Measurements from ENCODE around the gene MRPL36.
"Not testable (repeated sequence)": the region's sequence is repeated elsewhere in the genome, so short reads cannot be mapped to it uniquely, and the experiment has no call there.

Gene MRPL36

DNA sequence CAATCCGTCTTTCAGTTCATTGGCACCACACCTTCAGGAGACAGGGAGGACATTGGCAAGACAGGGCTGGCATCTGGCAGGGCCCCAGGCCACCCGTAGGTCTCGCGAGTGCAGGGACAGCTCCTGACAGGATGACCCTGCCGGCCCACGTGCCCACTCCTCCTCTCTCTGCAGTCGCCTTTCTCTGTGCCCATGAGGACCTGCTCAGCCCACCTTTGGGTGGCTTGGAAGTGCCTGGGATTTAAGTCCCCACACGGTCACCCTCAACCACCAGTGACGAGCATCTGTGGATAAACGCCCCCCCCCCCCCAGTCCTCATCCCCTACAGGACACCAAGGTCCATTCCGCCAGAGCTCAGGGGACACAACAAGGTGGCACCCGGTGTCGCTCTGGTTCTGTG, 4.1 kb downstream of the MRPL36 start:
- no peak for DNase-seq

DNA sequence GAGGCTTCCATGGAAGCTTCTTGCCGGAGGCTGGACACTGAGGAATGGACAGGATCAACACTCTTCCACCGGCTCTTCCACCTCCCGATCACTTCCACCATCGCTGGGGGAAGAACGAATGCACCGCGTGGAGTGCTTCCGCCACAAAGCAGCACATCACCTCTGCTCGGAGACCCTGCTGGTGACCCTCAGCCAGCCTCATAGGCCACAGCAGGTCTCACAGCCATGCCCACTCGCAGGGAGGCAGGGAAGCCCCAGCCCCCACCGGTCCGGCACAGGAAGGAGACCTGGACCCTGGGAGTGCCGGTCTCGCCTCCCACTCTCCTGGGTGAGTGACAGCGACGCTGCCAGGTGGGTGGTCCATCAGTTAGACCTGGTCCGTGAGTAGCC, 4.7 kb downstream of the MRPL36 start:
- no peak for DNase-seq

DNA sequence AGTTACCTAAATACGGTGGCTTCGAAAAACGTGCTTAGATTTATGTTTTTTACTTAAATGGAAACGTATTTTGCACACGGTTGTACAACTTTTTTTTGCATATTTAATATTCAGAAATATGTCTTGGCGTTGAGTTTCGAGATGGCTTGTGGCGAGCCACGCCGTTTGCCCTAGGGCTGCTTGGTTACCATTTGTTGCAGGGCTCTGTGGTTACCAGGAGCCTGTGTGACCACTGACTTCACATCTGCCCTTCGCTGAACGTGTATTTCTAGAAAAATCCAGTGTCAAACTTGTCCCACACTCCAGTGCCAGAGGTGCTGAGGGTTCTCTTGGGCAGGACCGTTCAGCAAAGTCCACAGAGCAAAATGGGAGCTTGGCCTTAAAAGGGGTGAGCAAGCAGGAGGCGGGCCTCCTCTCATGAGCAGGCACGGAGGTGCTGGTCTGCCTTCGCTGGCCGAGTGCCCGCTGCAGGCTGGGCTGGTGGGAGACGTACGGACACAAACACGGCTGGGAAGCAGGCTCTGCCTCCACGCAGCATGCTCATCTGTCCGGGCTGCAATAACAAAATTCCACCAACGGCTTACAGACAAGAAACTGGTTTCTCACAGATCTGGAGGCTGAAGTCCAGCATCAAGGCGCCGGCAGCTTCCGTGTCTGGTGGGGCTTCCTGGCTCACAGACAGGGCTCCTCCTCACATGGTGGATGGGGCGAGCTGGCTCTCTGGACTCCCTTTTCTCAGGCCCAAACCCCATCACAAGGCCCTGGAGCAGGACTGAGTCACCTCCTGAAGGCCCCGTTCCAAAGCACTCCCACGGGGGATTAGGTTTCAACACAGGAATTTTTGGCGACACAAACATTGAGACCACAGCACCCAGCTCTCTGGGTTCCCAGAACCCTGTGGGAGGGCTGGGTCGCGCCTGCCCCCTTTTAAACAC, 5.4 kb downstream of the MRPL36 start:
- no peak for DNase-seq

DNA sequence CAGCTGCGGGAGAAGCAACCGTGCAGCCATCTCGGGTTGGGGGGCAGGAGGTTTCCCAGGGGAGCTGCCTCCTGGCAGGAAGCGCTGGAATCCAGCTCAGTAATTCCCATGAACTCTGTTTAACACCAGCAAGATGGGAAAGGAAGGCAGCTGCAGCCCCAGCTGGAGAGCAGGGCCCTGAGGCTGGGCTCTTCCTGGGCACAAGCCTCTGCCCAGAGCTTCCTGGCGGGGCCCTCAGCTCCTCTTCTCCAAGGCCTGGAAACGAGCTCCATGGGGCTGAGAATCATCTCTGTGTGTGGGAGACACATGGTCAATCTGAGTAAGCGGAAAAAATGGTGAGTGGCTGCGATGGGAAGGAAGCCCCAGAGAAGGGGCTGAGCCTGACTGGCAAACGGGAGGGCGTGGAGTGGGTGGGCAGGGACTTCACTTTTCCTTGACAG, 6.3 kb downstream of the MRPL36 start:
- DNase-seq, result no peak

DNA sequence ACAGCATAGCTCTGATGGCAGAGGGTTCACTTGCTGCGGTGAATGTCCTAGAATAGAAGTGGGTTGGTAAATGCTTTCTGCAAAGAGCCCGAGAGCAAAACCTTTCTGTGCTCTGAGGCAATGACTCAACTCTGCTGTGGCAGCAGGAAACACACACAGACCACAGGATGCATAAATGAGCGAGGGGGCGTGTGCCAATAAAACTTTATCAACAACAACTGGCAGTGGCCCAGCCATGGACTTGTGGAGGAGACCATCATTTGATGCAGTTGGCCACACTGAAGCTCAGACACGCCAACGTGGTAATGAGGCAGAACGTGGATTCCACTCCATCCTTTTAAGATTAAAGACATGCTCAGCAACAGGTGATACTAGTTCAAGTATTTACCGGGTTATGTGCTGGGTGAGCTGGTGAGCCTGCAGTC, 6.8 kb downstream of the MRPL36 start:
- no peak for DNase-seq

DNA sequence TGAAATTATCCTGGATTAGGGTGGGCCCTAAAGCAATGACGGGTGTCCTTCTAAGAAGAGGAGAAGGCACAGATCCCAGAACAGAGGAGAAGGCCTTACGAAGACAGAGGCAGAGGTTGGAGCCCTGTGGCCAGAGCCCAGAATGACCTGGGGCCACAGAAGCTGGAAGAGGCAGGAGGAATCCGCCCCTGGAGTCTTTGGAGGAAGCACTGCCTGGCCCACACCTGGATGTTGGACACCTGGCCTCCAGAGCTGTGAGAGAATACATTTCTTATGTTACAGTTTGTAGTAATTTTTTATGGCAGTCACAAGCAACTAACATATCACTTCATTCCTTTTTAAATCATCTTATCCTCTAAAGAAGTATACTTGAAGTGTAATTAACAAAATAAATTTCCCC, 8.5 kb downstream of the MRPL36 start:
- DNase-seq, result no peak

DNA sequence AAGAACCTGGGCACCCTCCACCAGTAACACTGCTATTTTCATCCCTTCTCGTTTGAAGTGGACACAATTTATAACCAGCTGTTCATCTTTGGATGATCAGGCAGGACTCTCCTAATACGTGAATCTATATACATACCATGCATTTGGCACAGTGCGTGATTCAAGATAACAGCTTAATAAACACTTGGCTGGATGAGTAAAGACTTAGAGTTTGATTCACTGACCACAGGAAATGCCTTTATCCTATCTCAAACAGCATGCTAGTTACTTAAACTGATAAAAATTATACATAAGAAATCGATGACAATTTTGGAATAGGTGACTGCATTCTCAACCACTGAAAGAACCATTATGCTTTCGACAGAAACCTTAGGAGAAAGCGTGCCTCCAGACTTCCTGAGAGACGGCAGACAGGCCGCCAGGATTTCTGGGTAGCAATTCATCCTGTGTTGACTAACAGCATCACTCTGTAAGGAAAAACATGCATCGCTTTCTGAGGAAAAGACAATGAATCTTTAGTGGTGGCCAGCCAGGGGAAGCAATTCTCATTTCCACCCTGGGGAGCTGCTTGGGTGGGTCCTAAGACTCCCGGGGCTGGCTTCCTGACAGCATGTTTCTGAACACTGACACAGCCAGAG, 9.7 kb downstream of the MRPL36 start:
- DNase-seq, result no peak

DNA sequence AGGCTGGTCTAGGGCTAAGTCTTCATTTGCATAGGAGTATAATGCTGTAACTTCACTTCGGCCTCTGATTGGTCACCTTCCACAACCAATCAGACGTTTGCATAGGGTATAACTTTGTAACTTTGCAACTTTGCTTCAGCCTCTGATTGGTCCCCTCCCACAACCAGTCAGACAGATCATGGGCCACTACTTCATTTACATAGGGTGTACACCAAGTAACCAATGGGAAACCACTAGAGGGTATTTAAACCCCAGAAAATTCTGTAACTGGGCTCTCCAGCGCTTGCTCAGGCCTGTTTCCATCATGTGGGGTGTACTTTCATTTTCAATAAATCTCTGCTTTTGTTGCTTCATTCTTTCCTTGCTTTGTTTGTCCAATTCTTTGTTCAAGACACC, 10.2 kb downstream of the MRPL36 start:
- not testable (repeated sequence) for DNase-seq

DNA sequence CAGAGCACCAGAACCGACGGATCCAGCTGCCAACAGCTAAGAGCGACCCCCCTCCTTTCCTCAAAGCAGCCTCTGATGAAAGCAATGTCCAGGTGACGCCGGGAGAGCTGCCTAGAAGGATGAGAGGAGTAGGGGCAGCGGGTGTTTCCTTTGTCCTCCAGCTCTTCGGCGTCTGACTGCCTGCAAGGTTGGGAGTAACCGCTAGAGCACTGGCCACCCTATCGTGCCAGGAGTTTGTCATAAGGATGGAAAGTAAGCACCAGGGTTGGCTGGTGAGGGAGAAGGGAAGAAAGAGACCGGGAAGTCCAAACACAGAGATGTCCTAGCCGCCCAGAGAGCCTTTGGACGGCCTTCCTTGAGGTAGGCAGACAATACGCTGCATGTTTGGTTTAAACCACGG, 10.8 kb downstream of the MRPL36 start:
- DNase-seq, result peak; percentile 15

DNA sequence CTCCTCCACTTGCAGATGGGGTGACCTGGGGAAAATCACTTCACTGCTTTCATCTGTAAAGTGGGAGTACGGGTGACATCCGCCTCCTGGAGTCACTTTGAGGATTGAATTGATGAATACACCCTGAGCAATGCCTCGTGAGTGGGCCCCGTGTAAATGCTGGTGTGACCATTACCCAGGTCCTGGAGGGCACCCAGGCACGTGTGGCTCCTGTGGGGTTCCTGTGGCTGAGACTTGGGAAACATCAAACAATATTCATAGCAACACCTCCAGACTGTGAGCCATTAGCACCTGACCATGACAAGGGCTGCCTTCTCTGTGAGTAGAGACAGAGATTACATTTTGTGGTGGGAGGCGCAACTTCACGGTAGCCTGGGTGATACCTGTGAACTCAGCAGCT, 11.4 kb downstream of the MRPL36 start:
- no peak for DNase-seq

DNA sequence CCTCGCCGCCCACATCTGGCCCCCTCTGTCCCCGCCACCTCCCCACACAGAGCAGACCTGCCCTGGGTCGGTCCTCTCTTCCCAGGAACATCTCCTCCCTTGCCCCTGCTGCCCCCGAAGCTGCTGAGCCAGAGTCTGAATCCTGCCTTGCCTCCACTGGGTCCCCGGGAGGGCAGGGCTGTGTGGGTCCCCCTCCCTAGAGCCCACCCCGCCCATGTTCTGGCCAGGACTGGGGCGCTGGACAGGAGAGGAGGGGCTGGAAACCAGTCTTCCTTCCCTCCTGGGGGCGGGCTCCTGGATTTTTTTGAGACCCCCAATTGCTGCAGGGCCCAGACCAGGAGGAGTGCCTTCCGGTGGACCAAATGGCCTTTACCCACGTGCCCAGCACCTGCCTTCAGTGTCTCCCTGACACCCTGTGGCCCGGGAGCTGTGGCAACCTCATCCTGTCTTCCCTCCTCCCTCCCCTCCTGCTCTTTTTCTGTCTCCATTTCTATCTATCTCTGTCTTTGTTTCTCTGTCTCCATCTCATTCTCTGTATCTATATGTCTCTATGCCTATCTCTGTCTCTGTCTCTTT, 12.1 kb downstream of the MRPL36 start:
- DNase-seq, result no peak

DNA sequence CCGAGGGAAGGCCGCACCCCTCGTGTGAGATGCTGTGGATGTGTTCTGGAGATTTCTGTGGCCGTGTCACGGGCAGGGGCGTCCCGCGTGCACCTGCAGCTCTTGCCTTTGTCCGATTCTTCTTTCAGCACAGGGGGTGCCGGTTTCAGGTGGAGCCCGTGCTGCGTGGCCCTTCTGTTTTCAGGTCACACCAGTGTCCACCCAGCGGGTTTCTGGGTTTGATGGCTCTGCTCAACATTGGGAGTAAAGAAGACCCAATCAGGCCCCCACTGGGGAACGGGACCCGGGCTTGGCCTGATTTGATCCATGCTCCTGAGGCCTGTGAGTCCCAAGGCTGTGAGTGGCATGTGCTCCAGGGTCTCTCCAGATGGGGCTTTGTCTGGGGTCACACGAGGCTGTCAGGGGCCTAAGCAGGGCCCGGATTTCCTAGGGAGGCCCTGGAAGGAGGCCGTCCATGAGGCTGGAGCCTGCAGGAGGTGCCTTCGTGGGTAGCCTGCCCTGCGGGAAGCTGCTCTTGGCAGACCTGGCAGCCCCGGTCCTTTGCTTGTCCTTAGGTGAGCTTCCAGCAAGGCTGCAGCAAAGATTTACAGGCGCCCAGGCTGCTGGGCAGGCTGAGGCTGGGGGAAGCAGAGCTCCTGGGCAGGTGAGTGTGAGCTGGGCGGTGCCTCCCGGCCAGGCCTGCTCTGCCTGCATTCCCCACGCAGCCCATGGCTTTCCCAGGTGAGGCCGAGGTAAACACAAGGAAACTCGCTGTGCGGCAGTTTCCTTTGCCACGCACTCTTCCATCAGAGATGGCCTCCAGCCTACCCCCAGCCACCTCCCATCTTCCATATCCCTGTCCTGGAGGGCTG, 12.8 kb downstream of the MRPL36 start:
- no peak for DNase-seq

DNA sequence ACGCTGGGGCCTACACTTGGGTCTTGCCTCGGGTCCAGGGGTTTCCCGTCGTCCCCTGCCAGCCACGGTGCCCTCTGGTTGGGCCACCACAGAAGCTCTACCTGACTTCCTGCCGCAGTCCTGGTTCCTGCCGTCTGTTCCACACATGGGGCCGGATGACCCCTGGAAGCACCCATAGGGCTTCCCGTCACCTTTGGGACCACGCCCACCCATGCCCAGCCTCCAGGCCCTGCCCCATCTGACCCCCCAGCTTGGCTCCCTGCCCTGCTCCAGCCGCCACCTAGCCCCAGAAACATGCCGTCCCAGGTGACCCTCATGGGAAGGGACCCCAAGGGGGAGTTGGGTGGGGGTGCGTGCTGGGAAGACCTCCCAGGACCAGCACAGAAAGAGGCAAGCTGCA, 13.7 kb downstream of the MRPL36 start:
- DNase-seq, result no peak

DNA sequence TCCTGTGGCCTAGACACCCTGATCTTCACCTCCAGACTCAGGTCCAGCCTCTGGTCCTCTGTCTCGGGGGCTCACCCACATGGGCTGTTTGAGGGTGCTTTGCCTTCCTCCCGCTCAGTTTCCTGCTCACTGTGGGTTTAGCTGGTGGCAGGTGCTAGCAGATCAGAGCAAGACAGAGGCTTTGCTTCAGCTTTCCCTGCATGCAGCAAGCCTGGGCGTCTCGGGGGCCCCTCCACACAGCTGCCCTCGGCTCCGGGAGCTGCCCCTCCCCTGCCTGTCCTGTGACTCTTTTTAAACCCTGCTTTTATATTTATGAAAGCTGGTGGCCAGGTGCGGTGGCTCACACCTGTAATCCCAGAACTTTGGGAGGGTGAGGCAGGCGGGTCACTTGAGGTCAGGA, 14.6 kb downstream of the MRPL36 start:
- no peak for DNase-seq

DNA sequence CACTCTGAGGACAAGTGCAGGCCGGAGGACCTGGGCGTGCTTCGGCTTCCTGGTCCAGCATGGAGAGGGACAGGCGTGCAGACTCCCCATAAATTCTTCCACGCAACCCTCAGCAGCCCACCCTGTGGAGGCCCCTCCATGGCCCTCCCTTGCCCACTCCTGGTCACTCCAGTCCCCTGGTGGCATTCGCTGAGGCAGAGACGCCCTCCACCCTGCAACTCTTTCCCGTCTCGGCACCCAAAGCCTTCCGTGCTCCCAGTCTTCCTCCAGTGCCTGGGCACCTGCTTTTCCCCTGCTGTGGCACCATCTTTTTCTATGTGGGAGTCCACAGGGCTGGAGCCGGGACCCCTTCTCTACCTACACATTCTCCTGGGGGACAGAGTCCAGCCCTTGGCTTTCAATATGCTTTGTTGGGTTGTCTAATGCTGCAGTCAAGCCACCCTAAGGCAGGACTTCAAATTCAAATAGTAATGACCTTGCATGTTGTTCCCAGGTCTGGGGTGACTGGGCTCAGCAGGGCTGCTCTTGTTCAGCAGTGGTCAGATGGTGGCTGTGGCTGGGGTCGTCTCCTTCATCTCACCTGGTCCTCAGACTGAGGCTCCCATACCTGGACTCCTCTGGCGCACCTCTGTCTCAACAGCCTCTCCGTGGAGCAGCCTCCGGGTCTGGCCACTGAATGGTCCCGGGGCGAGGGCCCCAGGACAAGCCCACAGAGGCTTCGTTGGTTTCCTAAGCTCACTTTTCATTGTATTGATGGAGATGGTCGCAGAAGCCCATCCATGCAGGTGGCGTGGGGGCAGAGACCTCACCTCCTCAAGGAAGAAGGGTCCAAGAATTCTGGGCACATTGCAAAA, 15.2 kb downstream of the MRPL36 start:
- DNase-seq, result no peak

DNA sequence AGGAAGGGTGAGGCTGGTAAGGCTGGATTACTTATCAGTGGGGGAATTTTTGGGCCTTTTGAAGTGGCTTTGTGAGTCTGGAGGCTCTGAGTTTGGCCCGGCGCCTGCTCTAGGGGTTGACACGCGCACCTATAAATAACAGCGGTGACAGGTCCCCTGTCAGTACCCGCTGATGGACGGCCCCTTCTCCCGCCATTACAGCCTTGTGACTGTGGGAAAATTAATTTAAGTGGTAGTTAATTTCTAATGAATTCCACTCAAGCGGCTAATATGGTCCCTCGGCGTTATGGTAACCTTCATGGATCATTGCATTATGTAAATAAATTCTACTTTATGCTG, 16.5 kb downstream of the MRPL36 start:
- DNase-seq, result no peak

DNA sequence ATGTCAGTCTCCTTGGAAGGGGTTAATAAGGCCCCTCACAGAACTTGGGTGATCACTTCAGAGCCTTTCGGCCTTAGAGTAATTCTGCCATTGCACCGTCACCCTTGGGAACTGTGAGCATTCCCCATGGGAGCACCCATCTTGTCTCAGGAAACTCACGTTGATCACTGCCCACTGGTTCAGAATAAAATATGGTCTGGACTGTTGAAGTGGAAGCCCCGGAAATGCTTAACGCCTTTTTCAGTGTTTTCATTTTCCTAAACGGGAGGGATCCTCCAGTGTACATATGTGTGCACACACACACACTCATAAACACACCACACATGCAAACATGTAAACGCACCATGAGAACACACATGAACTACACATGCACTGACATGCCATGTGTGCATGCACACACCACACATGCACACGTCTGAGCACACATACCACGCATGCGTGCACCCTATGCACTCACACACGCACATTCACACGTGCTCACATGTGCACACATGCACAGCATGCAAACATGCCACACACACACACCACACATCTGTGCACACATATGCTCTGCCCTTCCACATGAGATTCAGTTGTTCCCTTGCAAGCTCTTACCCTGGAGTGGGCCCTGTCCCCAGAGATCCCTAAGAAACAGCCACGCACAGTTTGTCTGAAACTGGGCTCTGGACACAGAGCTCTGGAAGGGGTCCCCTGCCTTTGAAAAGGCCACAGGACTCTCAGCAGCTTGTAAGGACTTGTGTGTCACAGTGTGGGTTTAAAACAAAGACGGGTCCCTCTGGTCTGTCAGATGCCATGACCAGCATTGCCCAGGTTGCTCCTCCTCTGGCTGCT, 17.0 kb downstream of the MRPL36 start:
- DNase-seq, result no peak

DNA sequence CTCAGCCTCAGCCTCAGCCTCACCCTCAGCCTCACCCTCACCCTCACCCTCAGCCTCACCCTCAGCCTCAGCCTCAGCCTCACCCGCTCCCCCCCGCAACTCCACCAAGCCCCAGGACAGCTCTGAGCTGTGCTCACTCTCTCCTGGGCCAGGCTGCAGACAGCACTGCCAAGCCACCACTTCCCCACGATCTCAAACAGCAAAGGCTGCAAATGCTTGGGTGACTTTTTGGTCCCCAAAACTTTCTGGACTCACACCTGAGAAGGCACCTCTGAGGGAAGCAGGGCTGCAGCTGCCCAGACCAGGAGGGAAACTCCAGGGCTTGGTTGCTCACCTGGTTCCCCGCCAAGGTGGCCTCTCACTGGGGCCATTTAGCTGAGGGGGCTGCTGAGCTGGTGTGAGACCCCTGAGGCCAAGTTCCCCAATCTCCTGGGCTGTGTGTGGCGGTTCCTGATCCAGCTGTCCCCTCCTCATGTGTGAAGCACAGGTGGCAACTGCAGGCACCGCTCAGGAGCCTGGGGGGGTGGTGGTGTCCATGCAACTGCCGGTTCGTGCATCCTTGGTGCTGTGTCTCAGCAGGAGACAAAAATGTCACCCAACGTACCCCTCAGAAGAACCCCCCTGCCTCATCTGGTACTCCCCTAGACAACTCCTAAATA, 17.8 kb downstream of the MRPL36 start:
- no peak for DNase-seq

DNA sequence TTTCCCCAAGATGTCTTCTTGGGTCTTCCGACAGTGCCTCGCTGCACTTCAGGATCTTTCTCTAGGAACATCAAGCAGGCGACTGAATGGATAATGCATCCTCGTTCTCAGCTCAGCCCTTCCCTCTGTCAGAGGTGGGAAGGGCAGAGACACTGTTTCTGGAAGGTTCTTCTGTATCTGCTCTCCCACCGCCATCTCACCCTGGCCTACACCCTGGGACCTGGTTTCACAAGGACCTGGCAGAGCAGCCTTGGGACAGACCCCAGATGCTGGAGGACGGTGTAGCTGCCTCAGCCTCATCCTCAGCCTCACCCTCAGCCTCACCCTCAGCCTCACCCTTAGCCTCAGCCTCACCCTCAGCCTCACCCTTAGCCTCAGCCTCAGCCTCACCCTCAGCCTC, 18.5 kb downstream of the MRPL36 start:
- DNase-seq, result no peak

DNA sequence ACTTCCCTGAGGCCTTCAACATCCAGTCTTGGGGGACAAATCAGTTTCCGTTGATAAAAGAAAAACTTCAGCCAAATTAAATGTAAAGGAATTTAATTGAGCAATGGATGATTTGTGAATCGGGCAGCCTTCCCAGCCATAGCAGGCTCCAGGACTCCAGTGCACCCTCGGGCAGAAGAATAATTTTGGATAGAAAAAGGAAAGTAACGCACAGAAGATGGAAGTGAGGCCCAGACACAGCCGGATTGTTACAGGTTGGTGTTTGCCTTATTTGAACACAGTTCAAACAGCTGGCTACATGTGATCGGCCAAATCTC, 19.1 kb downstream of the MRPL36 start:
- no peak for DNase-seq

All from NCI-H748 treated with DMSO at 0.1 percent for 48 hours (cell line).